Ascending aorta (tissue), 2 donors: ENCODE results near the gene CTBP1. TPM values are rescaled to one million over a fixed set of nuclear protein-coding genes. Genes with fewer than 3 reads are reported as not detected.
A peak's percentile ranks its signal among the peaks of the same experiment; 100 is the strongest.

Experiments used
- DNase-seq, 2 donors: peaks; one replicate each; pipeline ENCODE4 v3.0.0-alpha.2; 2019; ENCODE audit warnings: low spot score in 2 of 2
- H3K27ac ChIP-seq, 2 donors: fragments of 200-600 bp; sonication (generic); one replicate each; pipeline ENCODE4 v1.5.1; 2016 to 2017; ENCODE audit warnings: mild to moderate bottlenecking in 1 of 2
- H3K27me3 ChIP-seq: fragments of 200-600 bp; sonication (generic); one replicate; pipeline ENCODE4 v1.5.1; 2017
- H3K36me3 ChIP-seq, 2 donors: fragments of 200-600 bp; sonication (generic); one replicate each; pipeline ENCODE4 v1.5.1; 2016
- H3K4me1 ChIP-seq, 2 donors: fragments of 200-600 bp; sonication (generic); one replicate each; pipeline ENCODE4 v1.5.1; 2016 to 2017; ENCODE audit warnings: mild to moderate bottlenecking in 1 of 2
- H3K4me3 ChIP-seq, 2 donors: fragments of 200-600 bp; sonication (generic); one replicate each; pipeline ENCODE4 v1.5.1; 2016 to 2017; ENCODE audit warnings: mild to moderate bottlenecking in 1 of 2
- H3K9me3 ChIP-seq, 2 donors: fragments of 200-600 bp; sonication (generic); one replicate each; pipeline ENCODE4 v1.5.1; 2016
- CTCF ChIP-seq, 3 experiments: fragments of 200-600 bp in 2 of 3; fragments of 450-650 bp in 1 of 3; sonication (generic) in 2 of 3; IDR thresholded peaks; one replicate each; pipeline ENCODE4 v1.5.1; 2016 to 2019; ENCODE audit warnings: antibody characterized with exemption in 3 of 3, mild to moderate bottlenecking in 1 of 3, moderate library complexity in 1 of 3
- intact Hi-C: fragments of 100-400 bp; cut with DNase I; formaldehyde crosslinking; loops from one replicate; pipeline ENCODE4 v1.15.1; 2023
- total RNA-seq: library from RNA; depleted of rRNA; stranded (reverse); fragments of >200 nt; gene quantifications from one replicate; pipeline ENCODE4 v1.1.0, GENCODE V29; 2016

CTBP1 gene
- total RNA-seq, 1 donor from 2014 or later: 273 TPM

GRCh38 chr4:1171311-1172227, 77.4 kb downstream of the CTBP1 start:
- Histone ChIP-seq H3K27me3 (peaks cover 22% of the 10 kb centered on the region), H3K4me3 (peak overlapping the region; percentile 55 to 56), H3K36me3 (no peaks in the 10 kb centered on the region), H3K4me1 (peaks cover 8 to 22% of the 10 kb centered on the region in 2 donors), H3K9me3 (no peaks in the 10 kb centered on the region), H3K27ac (no peak overlapping the region)
- TF ChIP-seq CTCF (IDR thresholded peaks at IDR 0.05): peak in 1 of 3 experiments; percentile 0
- no peak for DNase-seq
- intact Hi-C loops: no loop called here

GRCh38 chr4:1170976-1171310, 78.0 kb downstream of the CTBP1 start:
- Histone ChIP-seq H3K4me3 (peak overlapping the region; percentile 55 to 56), H3K27me3 (peaks cover 22% of the 10 kb centered on the region), H3K27ac (no peak overlapping the region), H3K36me3 (no peaks in the 10 kb centered on the region), H3K9me3 (no peaks in the 10 kb centered on the region), H3K4me1 (peaks cover 8 to 22% of the 10 kb centered on the region in 2 donors)
- no peak for DNase-seq
- TF ChIP-seq CTCF (IDR thresholded peaks at IDR 0.05): no peak
- intact Hi-C loops: no loop called here

GRCh38 chr4:1170156-1170975, 78.6 kb downstream of the CTBP1 start:
- intact Hi-C loops: no loop called here
- peaks cover 8 to 22% of the 10 kb centered on the region in 2 donors for H3K4me1 ChIP-seq
- no peaks in the 10 kb centered on the region for H3K9me3 ChIP-seq
- no peaks in the 10 kb centered on the region for H3K36me3 ChIP-seq
- H3K27ac ChIP-seq: no peak overlapping the region
- H3K27me3 ChIP-seq: peaks cover 22% of the 10 kb centered on the region
- no peak for TF ChIP-seq CTCF (IDR thresholded peaks at IDR 0.05)
- H3K4me3 ChIP-seq: peak overlapping the region in 1 of 2 donors; percentile 55
- no peak for DNase-seq

GRCh38 chr4:1169691-1170096, 79.2 kb downstream of the CTBP1 start:
- Histone ChIP-seq H3K27me3 (peaks cover 22% of the 10 kb centered on the region), H3K9me3 (no peaks in the 10 kb centered on the region), H3K4me3 (no peak overlapping the region), H3K4me1 (peaks cover 8 to 22% of the 10 kb centered on the region in 2 donors), H3K36me3 (no peaks in the 10 kb centered on the region), H3K27ac (no peak overlapping the region)
- no peak for TF ChIP-seq CTCF (IDR thresholded peaks at IDR 0.05)
- intact Hi-C loops: loop anchor here (5.0 kb wide), 1 partner anchor 183 kb away; no protein-coding TSS in a partner anchor
- no peak for DNase-seq

GRCh38 chr4:1169171-1169671, 79.7 kb downstream of the CTBP1 start:
- Histone ChIP-seq H3K36me3 (no peaks in the 10 kb centered on the region), H3K4me1 (peaks cover 8 to 22% of the 10 kb centered on the region in 2 donors), H3K27ac (no peak overlapping the region), H3K4me3 (no peak overlapping the region), H3K27me3 (peaks cover 22% of the 10 kb centered on the region), H3K9me3 (no peaks in the 10 kb centered on the region)
- no peak for DNase-seq
- no peak for TF ChIP-seq CTCF (IDR thresholded peaks at IDR 0.05)
- intact Hi-C loops: loop anchor here (5.0 kb wide), 1 partner anchor 183 kb away; no protein-coding TSS in a partner anchor
